ENCODE results near the gene SPATA1.

SPATA1 gene

GRCh38 chr1:84506002-84506728 is at the start of gene SPATA1, which contains the start of gene GNG5:
SPATA1 (plus strand) TSS chr1:84506386; CDS start chr1:84516360, 9,974 bp downstream.
GNG5 (minus strand) TSS chr1:84506581; CDS start chr1:84506091, 490 bp downstream.
- Mint-ChIP-seq H3K4me1 (peaks cover 51% of the 10 kb centered on the region), H3K27me3 (peaks cover 4% of the 10 kb centered on the region), H3K4me3 (peak within 1 kb of the TSS; percentile 100), H3K36me3 (peaks cover 30% of the 10 kb centered on the region), H3K27ac (peak within 1 kb of the TSS; percentile 99), H3K9me3 (peaks cover 11% of the 10 kb centered on the region)
- DNase-seq, result peak; percentile 99
- CTCF ChIA-PET, result interaction anchor here (0.7 to 1.8 kb wide), 3 partner anchors 24 to 114 kb away, joined by 4 to 5 read pairs (median 5); no protein-coding TSS in a partner anchor

GRCh38 chr1:84462118-84462517 is 44.1 kb upstream of the SPATA1 start:
- peaks cover 26% of the 10 kb centered on the region for H3K27me3 Mint-ChIP-seq

GRCh38 chr1:84467298-84467697 is 38.9 kb upstream of the SPATA1 start:
- Mint-ChIP-seq H3K27me3 (peaks cover 15% of the 10 kb centered on the region), H3K36me3 (no peaks in the 10 kb centered on the region), H3K27ac (no peak overlapping the region), H3K4me3 (no peak overlapping the region), H3K4me1 (no peaks in the 10 kb centered on the region), H3K9me3 (no peaks in the 10 kb centered on the region)
- CTCF ChIA-PET, result no interaction called here
- no peak for DNase-seq

More at GRCh38 chr1:84462118-84462517, 44.1 kb upstream of the SPATA1 start:
- Mint-ChIP-seq H3K36me3 (no peaks in the 10 kb centered on the region), H3K4me3 (no peak overlapping the region), H3K27ac (no peak overlapping the region), H3K4me1 (no peaks in the 10 kb centered on the region), H3K9me3 (no peaks in the 10 kb centered on the region)
- CTCF ChIA-PET, result no interaction called here
- no peak for DNase-seq

GRCh38 chr1:84476225-84476624 is 30.0 kb upstream of the SPATA1 start:
- H3K27ac Mint-ChIP-seq, result no peak overlapping the region
- H3K27me3 Mint-ChIP-seq, result peaks cover 27% of the 10 kb centered on the region
- H3K9me3 Mint-ChIP-seq, result peaks cover 14% of the 10 kb centered on the region
- peaks cover 17% of the 10 kb centered on the region for H3K4me1 Mint-ChIP-seq
- CTCF ChIA-PET, result interaction anchor here (0.7 kb wide), 1 partner anchor 67 kb away, joined by 3 read pairs; no protein-coding TSS in a partner anchor
- peaks cover 20% of the 10 kb centered on the region for H3K36me3 Mint-ChIP-seq
- H3K4me3 Mint-ChIP-seq, result no peak overlapping the region
- no peak for DNase-seq

GRCh38 chr1:84478876-84479868 is 27.0 kb upstream of the SPATA1 start, which contains the start of gene RPF1:
RPF1 (plus strand) TSS chr1:84479266; CDS start chr1:84479282, 16 bp downstream.
- CTCF ChIA-PET, result interaction anchor here (0.6 to 2.0 kb wide), 5 partner anchors 37 to 692 kb away, joined by 3 to 8 read pairs (median 4); no protein-coding TSS in a partner anchor
- Mint-ChIP-seq H3K36me3 (peaks cover 39% of the 10 kb centered on the region), H3K4me1 (peaks cover 35% of the 10 kb centered on the region), H3K27me3 (peaks cover 18% of the 10 kb centered on the region), H3K9me3 (peaks cover 14% of the 10 kb centered on the region), H3K4me3 (peak within 1 kb of the TSS; percentile 93), H3K27ac (peak within 1 kb of the TSS; percentile 98)
- peak; percentile 87 for DNase-seq

GRCh38 chr1:84479998-84480397 is 26.2 kb upstream of the SPATA1 start:
- peaks cover 44% of the 10 kb centered on the region for H3K36me3 Mint-ChIP-seq
- H3K4me3 Mint-ChIP-seq, result peak overlapping the region; percentile 93
- CTCF ChIA-PET, result interaction anchor here (0.8 to 2.0 kb wide), 6 partner anchors 37 to 455 kb away, joined by 3 to 8 read pairs (median 4); no protein-coding TSS in a partner anchor
- H3K27ac Mint-ChIP-seq, result peak overlapping the region; percentile 98
- no peak for DNase-seq
- peaks cover 35% of the 10 kb centered on the region for H3K4me1 Mint-ChIP-seq
- H3K9me3 Mint-ChIP-seq, result peaks cover 14% of the 10 kb centered on the region
- H3K27me3 Mint-ChIP-seq, result peaks cover 14% of the 10 kb centered on the region

- Mint-ChIP-seq H3K4me3 (peak overlapping the region; percentile 16), H3K4me1 (peaks cover 35% of the 10 kb centered on the region), H3K27ac (no peak overlapping the region), H3K27me3 (peaks cover 14% of the 10 kb centered on the region), H3K36me3 (peaks cover 48% of the 10 kb centered on the region), H3K9me3 (peaks cover 14% of the 10 kb centered on the region)
- CTCF ChIA-PET, result interaction anchor here (0.8 to 2.0 kb wide), 7 partner anchors 38 to 455 kb away, joined by 3 to 8 read pairs (median 3); no protein-coding TSS in a partner anchor
- no peak for DNase-seq
Measured at GRCh38 chr1:84480650-84481049, 25.5 kb upstream of the SPATA1 start.

- Mint-ChIP-seq H3K4me3 (peak overlapping the region; percentile 0), H3K4me1 (peaks cover 40% of the 10 kb centered on the region), H3K27ac (no peak overlapping the region), H3K36me3 (peaks cover 53% of the 10 kb centered on the region), H3K9me3 (peaks cover 14% of the 10 kb centered on the region), H3K27me3 (peaks cover 14% of the 10 kb centered on the region)
- DNase-seq, result no peak
- CTCF ChIA-PET, result interaction anchor here (1.1 to 2.0 kb wide), 3 partner anchors 24 to 139 kb away, joined by 3 to 6 read pairs (median 5); no protein-coding TSS in a partner anchor
Measured at GRCh38 chr1:84481317-84481716, 24.9 kb upstream of the SPATA1 start.

GRCh38 chr1:84488107-84488506 is 18.1 kb upstream of the SPATA1 start:
- Mint-ChIP-seq H3K27me3 (no peaks in the 10 kb centered on the region), H3K27ac (no peak overlapping the region), H3K4me3 (no peak overlapping the region), H3K9me3 (no peaks in the 10 kb centered on the region), H3K36me3 (peaks cover 50% of the 10 kb centered on the region), H3K4me1 (peaks cover 12% of the 10 kb centered on the region)
- CTCF ChIA-PET, result no interaction called here
- DNase-seq, result no peak

GRCh38 chr1:84489766-84490165 is 16.4 kb upstream of the SPATA1 start:
- no peaks in the 10 kb centered on the region for H3K9me3 Mint-ChIP-seq
- CTCF ChIA-PET, result no interaction called here

GRCh38 chr1:84492726-84493125 is 13.5 kb upstream of the SPATA1 start:
- H3K27ac Mint-ChIP-seq, result no peak overlapping the region
- H3K4me1 Mint-ChIP-seq, result peaks cover 3% of the 10 kb centered on the region
- DNase-seq, result no peak
- H3K36me3 Mint-ChIP-seq, result peaks cover 55% of the 10 kb centered on the region
- H3K4me3 Mint-ChIP-seq, result no peak overlapping the region
- no peaks in the 10 kb centered on the region for H3K27me3 Mint-ChIP-seq
- H3K9me3 Mint-ChIP-seq, result no peaks in the 10 kb centered on the region
- CTCF ChIA-PET, result no interaction called here

More at GRCh38 chr1:84489766-84490165, 16.4 kb upstream of the SPATA1 start:
- H3K27me3 Mint-ChIP-seq, result no peaks in the 10 kb centered on the region
- peaks cover 49% of the 10 kb centered on the region for H3K36me3 Mint-ChIP-seq
- H3K4me3 Mint-ChIP-seq, result no peak overlapping the region
- peaks cover 10% of the 10 kb centered on the region for H3K4me1 Mint-ChIP-seq
- no peak for DNase-seq
- H3K27ac Mint-ChIP-seq, result no peak overlapping the region

- DNase-seq, result no peak
- CTCF ChIA-PET, result no interaction called here
Measured at GRCh38 chr1:84493747-84494146, 12.4 kb upstream of the SPATA1 start.

GRCh38 chr1:84496498-84496897 is 9.7 kb upstream of the SPATA1 start:
- Mint-ChIP-seq H3K4me1 (peaks cover 18% of the 10 kb centered on the region), H3K27ac (no peak overlapping the region), H3K4me3 (no peak overlapping the region), H3K27me3 (no peaks in the 10 kb centered on the region), H3K9me3 (no peaks in the 10 kb centered on the region), H3K36me3 (peaks cover 54% of the 10 kb centered on the region)
- no peak for DNase-seq
- CTCF ChIA-PET, result no interaction called here

More at GRCh38 chr1:84493747-84494146, 12.4 kb upstream of the SPATA1 start:
- Mint-ChIP-seq H3K27me3 (no peaks in the 10 kb centered on the region), H3K27ac (no peak overlapping the region), H3K9me3 (no peaks in the 10 kb centered on the region), H3K4me3 (no peak overlapping the region), H3K4me1 (peaks cover 9% of the 10 kb centered on the region), H3K36me3 (peaks cover 64% of the 10 kb centered on the region)

All from activated naive CD4-positive, alpha-beta T cell treated with anti-CD3 and anti-CD28 coated beads, Interleukin-2, amount 10 ng/mL, durations not matched to agents 7 days and 5 days (primary cell).